Measurements from ENCODE around the gene FRMD4A. TPM values are rescaled to one million over a fixed set of nuclear protein-coding genes. Genes with fewer than 3 reads are reported as not detected.

FRMD4A gene
- total and polyA plus RNA-seq, 2 of the 4 experiments (the other 2 are of a cell fraction) = 30.3 to 68.8 TPM

DNA sequence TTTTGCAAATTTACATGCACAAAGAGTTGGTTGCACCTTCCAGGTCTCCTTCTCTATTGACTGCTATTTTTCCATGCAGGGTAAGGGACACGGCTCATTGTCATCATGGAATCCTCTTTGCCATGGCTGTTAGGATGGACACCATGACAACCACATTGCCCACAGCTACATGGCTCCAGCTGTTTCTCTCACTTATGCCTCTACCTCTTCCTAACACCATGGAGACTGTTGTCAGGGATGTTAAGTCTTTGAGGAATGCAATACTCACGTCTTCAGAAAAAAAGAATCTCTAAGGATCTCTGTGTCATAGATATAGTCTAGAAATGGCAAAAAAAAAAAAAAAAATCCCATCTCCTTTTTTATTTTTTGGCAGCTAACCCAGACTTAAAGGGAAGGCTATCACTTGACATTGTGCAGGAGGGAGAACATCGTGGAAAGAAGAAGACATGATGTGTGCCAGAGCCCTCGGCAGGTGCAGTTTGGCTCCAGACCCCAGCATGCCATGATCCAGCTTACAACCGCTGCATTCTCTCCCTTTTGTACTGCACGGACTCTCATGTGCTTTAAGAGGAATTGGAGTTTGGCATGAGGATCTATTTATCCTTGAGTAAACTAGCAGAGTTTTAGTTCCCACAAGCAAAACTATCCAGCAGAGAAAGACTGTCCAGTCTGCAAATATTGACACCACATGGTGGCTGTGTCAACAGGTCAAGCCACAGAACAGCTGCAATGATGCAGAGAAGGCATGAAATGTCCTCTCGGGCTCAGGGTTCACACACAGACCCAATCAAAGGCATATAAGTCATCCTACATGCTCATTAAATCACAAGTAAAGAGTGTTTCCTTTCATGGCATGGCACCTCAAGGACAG, 70.8 kb downstream of the FRMD4A start:
- H3K14ac ChIP-seq (replicated peaks; ENCODE audit: low read depth, low read length) = no peak overlapping the region
- peaks cover 52% of the 10 kb centered on the region for H3K27me3 ChIP-seq (ENCODE audit: control insufficient read depth, insufficient read depth, low read length)
- in situ Hi-C loops (cut with MboI; ENCODE audit: low sequenced_read_pairs) (no loop called here), intact Hi-C loops (cut with micrococcal nuclease) (no loop called here), dilution Hi-C loops (cut with HindIII; ENCODE audit: low sequenced_read_pairs, unreplicated experiment) (no loop called here)
- H2AFZ ChIP-seq (replicated peaks; ENCODE audit: low read length, poor library complexity) = no peak overlapping the region
- no peak overlapping the region for H2AK5ac ChIP-seq (ENCODE audit: low read depth, low read length)
- H3K9ac ChIP-seq (ENCODE audit: low read depth, low read length) = no peak overlapping the region
- H3K4me3 ChIP-seq (ENCODE audit: insufficient read depth, low read depth, low read length) = no peak overlapping the region
- H3K56ac ChIP-seq (ENCODE audit: extremely low read depth, insufficient read depth, low read length) = no peak overlapping the region
- POLR2A ChIA-PET (ENCODE audit: unreplicated experiment) = no interaction called here
- ATAC-seq (ENCODE audit: low read depth) = peak; percentile 83
- no peak overlapping the region for H3K27ac ChIP-seq (ENCODE audit: insufficient read depth, low read length)
- H4K8ac ChIP-seq (ENCODE audit: low read depth in 2 of 2, low read length in 2 of 2) = no peak overlapping the region
- WGBS, 2 experiments (ENCODE audit: extremely low coverage in 2 of 2, insufficient read length in 1 of 2) = no CpG with 5 or more reads among the region's 7 CpGs
- no peak overlapping the region for H2BK15ac ChIP-seq (ENCODE audit: low read depth, low read length)
- CTCF ChIA-PET = no interaction called here
- H2BK20ac ChIP-seq (ENCODE audit: low read depth, low read length) = no peak overlapping the region
- DNase-seq = peak; percentile 60
- H3K4me2 ChIP-seq (ENCODE audit: low read depth, low read length) = no peak overlapping the region
- no peak overlapping the region for H3K4ac ChIP-seq (ENCODE audit: low read depth, low read length)
- no peaks in the 10 kb centered on the region for H3K9me3 ChIP-seq (ENCODE audit: control insufficient read depth, insufficient read depth, low read length)
- no peak overlapping the region for H2BK120ac ChIP-seq (ENCODE audit: low read depth, low read length)
- H4K20me1 ChIP-seq (ENCODE audit: insufficient read depth, low read length) = no peaks in the 10 kb centered on the region
- H3K36me3 ChIP-seq (ENCODE audit: control insufficient read depth, insufficient read depth, low read length) = no peaks in the 10 kb centered on the region
- no peak overlapping the region for H3K18ac ChIP-seq (ENCODE audit: low read depth, low read length)
- H3K4me1 ChIP-seq (ENCODE audit: control insufficient read depth, insufficient read depth, low read length) = peaks cover 2% of the 10 kb centered on the region; the same call in 1 of the 2 replicates
- no peak overlapping the region for H4K5ac ChIP-seq (ENCODE audit: low read depth, low read length)
- no peak overlapping the region for H2BK5ac ChIP-seq (ENCODE audit: low read depth, low read length, poor library complexity, severe bottlenecking)
- BruUV-seq (replicated peaks) = no TSS peak
- H3K79me1 ChIP-seq (ENCODE audit: low read depth in 1 of 2, low read length in 2 of 2) = no peaks in the 10 kb centered on the region
- peak overlapping the region; percentile 40; the same call in 1 of the 2 replicates for H3K23ac ChIP-seq (ENCODE audit: low read depth, low read length)
- H3K9me1 ChIP-seq (ENCODE audit: insufficient read depth, low read length) = peaks cover 4% of the 10 kb centered on the region; the same call in 1 of the 2 replicates
- H2AK9ac ChIP-seq (replicated peaks; ENCODE audit: low read depth, low read length, poor library complexity) = no peak overlapping the region
- H4K91ac ChIP-seq (ENCODE audit: insufficient read depth, low read depth, low read length) = no peak overlapping the region
- TF ChIP-seq POLR2A (IDR thresholded peaks at IDR 0.05; ENCODE audit: low read depth, low read length) = no peak
- TF ChIP-seq, protein P1, sequence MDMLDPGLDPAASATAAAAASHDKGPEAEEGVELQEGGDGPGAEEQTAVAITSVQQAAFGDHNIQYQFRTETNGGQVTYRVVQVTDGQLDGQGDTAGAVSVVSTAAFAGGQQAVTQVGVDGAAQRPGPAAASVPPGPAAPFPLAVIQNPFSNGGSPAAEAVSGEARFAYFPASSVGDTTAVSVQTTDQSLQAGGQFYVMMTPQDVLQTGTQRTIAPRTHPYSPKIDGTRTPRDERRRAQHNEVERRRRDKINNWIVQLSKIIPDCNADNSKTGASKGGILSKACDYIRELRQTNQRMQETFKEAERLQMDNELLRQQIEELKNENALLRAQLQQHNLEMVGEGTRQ (IDR thresholded peaks at IDR 0.05; ENCODE audit: low read depth, low read length) = no peak
- no peak for TF ChIP-seq MAFK (IDR thresholded peaks at IDR 0.05; ENCODE audit: low read depth, low read length)
- TF ChIP-seq SMC3 (IDR thresholded peaks at IDR 0.05; ENCODE audit: low read depth, low read length) = no peak
- no peak for TF ChIP-seq FOS (IDR thresholded peaks at IDR 0.05; ENCODE audit: low read depth, low read length)
- no peak for TF ChIP-seq NFE2L2 (IDR thresholded peaks at IDR 0.05; ENCODE audit: low read depth, low read length)
- TF ChIP-seq, protein P2, sequence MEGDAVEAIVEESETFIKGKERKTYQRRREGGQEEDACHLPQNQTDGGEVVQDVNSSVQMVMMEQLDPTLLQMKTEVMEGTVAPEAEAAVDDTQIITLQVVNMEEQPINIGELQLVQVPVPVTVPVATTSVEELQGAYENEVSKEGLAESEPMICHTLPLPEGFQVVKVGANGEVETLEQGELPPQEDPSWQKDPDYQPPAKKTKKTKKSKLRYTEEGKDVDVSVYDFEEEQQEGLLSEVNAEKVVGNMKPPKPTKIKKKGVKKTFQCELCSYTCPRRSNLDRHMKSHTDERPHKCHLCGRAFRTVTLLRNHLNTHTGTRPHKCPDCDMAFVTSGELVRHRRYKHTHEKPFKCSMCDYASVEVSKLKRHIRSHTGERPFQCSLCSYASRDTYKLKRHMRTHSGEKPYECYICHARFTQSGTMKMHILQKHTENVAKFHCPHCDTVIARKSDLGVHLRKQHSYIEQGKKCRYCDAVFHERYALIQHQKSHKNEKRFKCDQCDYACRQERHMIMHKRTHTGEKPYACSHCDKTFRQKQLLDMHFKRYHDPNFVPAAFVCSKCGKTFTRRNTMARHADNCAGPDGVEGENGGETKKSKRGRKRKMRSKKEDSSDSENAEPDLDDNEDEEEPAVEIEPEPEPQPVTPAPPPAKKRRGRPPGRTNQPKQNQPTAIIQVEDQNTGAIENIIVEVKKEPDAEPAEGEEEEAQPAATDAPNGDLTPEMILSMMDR (conservative IDR thresholded peaks at IDR 0.05; ENCODE audit: low read depth, low read length) = no peak
- TF ChIP-seq, protein P3, sequence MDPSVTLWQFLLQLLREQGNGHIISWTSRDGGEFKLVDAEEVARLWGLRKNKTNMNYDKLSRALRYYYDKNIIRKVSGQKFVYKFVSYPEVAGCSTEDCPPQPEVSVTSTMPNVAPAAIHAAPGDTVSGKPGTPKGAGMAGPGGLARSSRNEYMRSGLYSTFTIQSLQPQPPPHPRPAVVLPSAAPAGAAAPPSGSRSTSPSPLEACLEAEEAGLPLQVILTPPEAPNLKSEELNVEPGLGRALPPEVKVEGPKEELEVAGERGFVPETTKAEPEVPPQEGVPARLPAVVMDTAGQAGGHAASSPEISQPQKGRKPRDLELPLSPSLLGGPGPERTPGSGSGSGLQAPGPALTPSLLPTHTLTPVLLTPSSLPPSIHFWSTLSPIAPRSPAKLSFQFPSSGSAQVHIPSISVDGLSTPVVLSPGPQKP (IDR thresholded peaks at IDR 0.05; ENCODE audit: borderline replicate concordance, low read depth, low read length) = no peak
- TF ChIP-seq CEBPB (IDR thresholded peaks at IDR 0.05; ENCODE audit: low read depth, low read length) = no peak
- TF ChIP-seq MXI1 (IDR thresholded peaks at IDR 0.05; ENCODE audit: borderline replicate concordance, low read depth, low read length) = no peak
- TF ChIP-seq RCOR1 (IDR thresholded peaks at IDR 0.05; ENCODE audit: insufficient replicate concordance, low read length) = no peak
- TF ChIP-seq CHD1 (IDR thresholded peaks at IDR 0.05; ENCODE audit: low read depth, low read length) = no peak
- TF ChIP-seq RAD21 (IDR thresholded peaks at IDR 0.05; ENCODE audit: low read length) = no peak
- no peak for TF ChIP-seq BHLHE40 (IDR thresholded peaks at IDR 0.05; ENCODE audit: low read depth, low read length)
- TF ChIP-seq RFX5 (IDR thresholded peaks at IDR 0.05; ENCODE audit: low read depth, low read length) = no peak

Data from IMR-90 (cell line).